ENCODE data around the gene NDOR1. TPM values are rescaled to one million over a fixed set of nuclear protein-coding genes. Genes with fewer than 3 reads are reported as not detected.

NDOR1 gene
- total RNA-seq, 1 experiment from 2014 or later = 31.8 TPM

DNA sequence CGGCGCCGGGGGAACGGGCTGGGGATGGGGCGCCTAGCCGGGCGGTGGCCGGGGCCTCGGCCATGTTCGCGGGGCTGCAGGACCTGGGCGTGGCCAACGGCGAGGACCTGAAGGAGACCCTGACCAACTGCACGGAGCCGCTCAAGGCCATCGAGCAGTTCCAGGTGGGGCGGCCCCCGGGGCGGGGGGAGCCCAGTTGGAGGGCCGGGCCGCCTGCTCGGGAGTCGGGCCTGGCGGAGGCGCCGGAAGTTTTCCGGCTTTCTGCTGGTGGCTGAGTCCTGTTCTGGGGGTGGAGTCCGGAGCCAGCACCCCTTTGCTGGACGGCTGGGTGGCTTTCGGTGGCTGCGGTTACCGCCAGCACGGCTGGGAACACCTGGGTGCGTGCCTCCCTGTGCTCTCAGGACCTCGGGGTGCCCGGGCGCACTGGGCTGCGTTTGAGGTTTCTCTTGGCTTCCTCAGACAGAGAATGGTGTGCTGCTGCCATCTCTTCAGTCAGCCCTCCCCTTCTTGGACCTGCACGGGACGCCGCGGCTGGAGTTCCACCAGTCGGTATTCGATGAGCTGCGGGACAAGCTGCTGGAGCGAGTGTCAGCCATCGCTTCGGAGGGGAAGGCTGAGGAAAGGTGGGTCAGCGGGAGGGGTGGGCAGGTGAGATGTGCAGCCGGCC, 50.1 kb downstream of the NDOR1 start:
- no TSS peak for BruUV-seq (replicated peaks)
- peaks cover 50% of the 10 kb centered on the region for H3K36me3 Mint-ChIP-seq (ENCODE audit: insufficient read depth, unreplicated experiment)

DNA sequence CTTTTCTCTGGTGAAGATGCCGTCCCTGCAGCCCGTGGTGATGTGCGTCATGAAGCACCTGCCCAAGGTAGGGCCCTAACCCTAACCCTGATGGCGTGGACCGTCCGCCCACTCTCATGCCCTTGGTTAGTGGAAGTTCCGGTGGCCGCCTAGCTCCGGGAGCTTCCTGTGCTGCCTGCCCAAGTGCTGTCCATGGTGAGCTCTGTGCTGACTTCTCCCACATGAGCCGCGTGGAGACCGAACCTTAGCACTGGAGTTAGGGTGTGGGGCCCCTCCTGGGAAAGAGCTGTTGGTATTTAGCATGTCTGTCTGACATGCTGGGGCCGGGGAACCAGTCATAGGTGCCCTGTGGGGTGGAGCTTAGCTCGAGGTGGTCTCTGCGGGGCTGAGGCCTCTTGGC, 50.9 kb downstream of the NDOR1 start:
- Mint-ChIP-seq H3K36me3 (ENCODE audit: insufficient read depth, unreplicated experiment) (peaks cover 50% of the 10 kb centered on the region), H3K27ac (ENCODE audit: unreplicated experiment) (no peak overlapping the region), H3K4me3 (ENCODE audit: unreplicated experiment) (peak overlapping the region; percentile 93), H3K9me3 (ENCODE audit: unreplicated experiment) (no peaks in the 10 kb centered on the region), H3K27me3 (ENCODE audit: insufficient read depth, unreplicated experiment) (no peaks in the 10 kb centered on the region), H3K4me1 (ENCODE audit: low read depth, unreplicated experiment) (peaks cover 7% of the 10 kb centered on the region)
- DNase-seq = no peak
- POLR2A ChIA-PET = interaction anchor here (4.4 kb wide), 1 partner anchor 16 kb away, joined by 39 read pairs; the partner anchor contains the start of gene TUBB4B
- intact Hi-C loops (cut with micrococcal nuclease; ENCODE audit: unreplicated experiment) = no loop called here
- CTCF ChIA-PET = interaction anchor here (1.2 kb wide), 1 partner anchor 20 kb away, joined by 4 read pairs; no protein-coding TSS in a partner anchor
- Histone ChIP-seq H3K4me1 (peaks cover 23% of the 10 kb centered on the region), H3K9me3 (no peaks in the 10 kb centered on the region), H3K27me3 (replicated peaks; ENCODE audit: control insufficient read depth, insufficient read depth, low read length) (no peaks in the 10 kb centered on the region), H3K4me3 (ENCODE audit: low read depth, low read length) (peak overlapping the region; percentile 78), H3K36me3 (ENCODE audit: control insufficient read depth, insufficient read depth, low read length) (peaks cover 2% of the 10 kb centered on the region)
- BruUV-seq (replicated peaks) = no TSS peak
- TF ChIP-seq, protein P1, sequence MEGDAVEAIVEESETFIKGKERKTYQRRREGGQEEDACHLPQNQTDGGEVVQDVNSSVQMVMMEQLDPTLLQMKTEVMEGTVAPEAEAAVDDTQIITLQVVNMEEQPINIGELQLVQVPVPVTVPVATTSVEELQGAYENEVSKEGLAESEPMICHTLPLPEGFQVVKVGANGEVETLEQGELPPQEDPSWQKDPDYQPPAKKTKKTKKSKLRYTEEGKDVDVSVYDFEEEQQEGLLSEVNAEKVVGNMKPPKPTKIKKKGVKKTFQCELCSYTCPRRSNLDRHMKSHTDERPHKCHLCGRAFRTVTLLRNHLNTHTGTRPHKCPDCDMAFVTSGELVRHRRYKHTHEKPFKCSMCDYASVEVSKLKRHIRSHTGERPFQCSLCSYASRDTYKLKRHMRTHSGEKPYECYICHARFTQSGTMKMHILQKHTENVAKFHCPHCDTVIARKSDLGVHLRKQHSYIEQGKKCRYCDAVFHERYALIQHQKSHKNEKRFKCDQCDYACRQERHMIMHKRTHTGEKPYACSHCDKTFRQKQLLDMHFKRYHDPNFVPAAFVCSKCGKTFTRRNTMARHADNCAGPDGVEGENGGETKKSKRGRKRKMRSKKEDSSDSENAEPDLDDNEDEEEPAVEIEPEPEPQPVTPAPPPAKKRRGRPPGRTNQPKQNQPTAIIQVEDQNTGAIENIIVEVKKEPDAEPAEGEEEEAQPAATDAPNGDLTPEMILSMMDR (IDR thresholded peaks at IDR 0.05; ENCODE audit: insufficient read depth in 1 of 2, low read depth in 1 of 2, low read length in 1 of 2, severe bottlenecking in 1 of 2, unreplicated experiment in 1 of 2) = no peak

More for the DNA sequence above, 50.1 kb downstream of the NDOR1 start:
- H3K4me3 Mint-ChIP-seq (ENCODE audit: unreplicated experiment) = peak overlapping the region; percentile 93
- peak overlapping the region; percentile 78 for H3K4me3 ChIP-seq (ENCODE audit: low read depth, low read length)
- H3K9me3 Mint-ChIP-seq (ENCODE audit: unreplicated experiment) = no peaks in the 10 kb centered on the region
- H3K27me3 ChIP-seq (replicated peaks; ENCODE audit: control insufficient read depth, insufficient read depth, low read length) = no peaks in the 10 kb centered on the region
- H3K9me3 ChIP-seq = no peaks in the 10 kb centered on the region
- no peaks in the 10 kb centered on the region for H3K27me3 Mint-ChIP-seq (ENCODE audit: insufficient read depth, unreplicated experiment)
- TF ChIP-seq, protein P1 (IDR thresholded peaks at IDR 0.05; ENCODE audit: insufficient read depth in 1 of 2, low read depth in 1 of 2, low read length in 1 of 2, severe bottlenecking in 1 of 2, unreplicated experiment in 1 of 2) = no peak
- intact Hi-C loops (cut with micrococcal nuclease; ENCODE audit: unreplicated experiment) = loop anchor here (1.0 kb wide), 1 partner anchor 14 kb away; the partner anchor contains the start of gene TUBB4B
- H3K36me3 ChIP-seq (ENCODE audit: control insufficient read depth, insufficient read depth, low read length) = peaks cover 2% of the 10 kb centered on the region
- H3K4me1 Mint-ChIP-seq (ENCODE audit: low read depth, unreplicated experiment) = peaks cover 7% of the 10 kb centered on the region
- peaks cover 23% of the 10 kb centered on the region for H3K4me1 ChIP-seq
- CTCF ChIA-PET = interaction anchor here (1.2 to 3.3 kb wide), 3 partner anchors 19 to 167 kb away, joined by 4 to 24 read pairs (median 5); partner anchors contain the start of genes EXD3 and NOXA1
- peak in 1 of 2 experiments; percentile 76 for DNase-seq
- POLR2A ChIA-PET = interaction anchor here (1.0 to 4.4 kb wide), 4 partner anchors 15 to 167 kb away, joined by 3 to 39 read pairs (median 8); partner anchors contain the start of genes EXD3, NOXA1 and TUBB4B
- no peak overlapping the region for H3K27ac Mint-ChIP-seq (ENCODE audit: unreplicated experiment)

DNA sequence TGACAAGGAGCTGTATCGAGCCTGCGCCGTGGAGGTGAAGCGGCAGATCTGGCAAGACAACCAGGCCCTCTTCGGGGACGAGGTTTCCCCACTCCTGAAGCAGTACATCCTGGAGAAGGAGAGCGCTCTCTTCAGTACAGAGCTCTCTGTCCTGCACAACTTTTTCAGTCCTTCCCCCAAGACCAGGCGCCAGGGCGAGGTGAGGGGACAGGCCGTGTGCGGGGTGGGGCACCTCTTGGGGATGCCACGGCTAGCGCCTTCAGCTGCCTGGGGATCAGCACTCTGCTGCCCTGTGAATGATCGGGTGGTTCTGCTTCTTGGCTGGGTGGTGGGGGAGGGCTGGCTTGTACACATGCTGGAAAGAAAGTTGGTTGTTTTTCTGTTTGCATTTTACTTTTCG, 51.4 kb downstream of the NDOR1 start:
- Histone ChIP-seq H3K4me1 (peaks cover 23% of the 10 kb centered on the region), H3K27me3 (replicated peaks; ENCODE audit: control insufficient read depth, insufficient read depth, low read length) (no peaks in the 10 kb centered on the region), H3K36me3 (ENCODE audit: control insufficient read depth, insufficient read depth, low read length) (peaks cover 2% of the 10 kb centered on the region), H3K9me3 (no peaks in the 10 kb centered on the region), H3K4me3 (ENCODE audit: low read depth, low read length) (0 out of 2 replicates have a peak overlapping the region, but pooled peaks have one; percentile 1)
- ChIA-PET CTCF (interaction anchor here (1.2 kb wide), 1 partner anchor 20 kb away, joined by 4 read pairs; no protein-coding TSS in a partner anchor), POLR2A (interaction anchor here (4.4 kb wide), 1 partner anchor 16 kb away, joined by 39 read pairs; the partner anchor contains the start of gene TUBB4B)
- Mint-ChIP-seq H3K27ac (ENCODE audit: unreplicated experiment) (no peak overlapping the region), H3K27me3 (ENCODE audit: insufficient read depth, unreplicated experiment) (no peaks in the 10 kb centered on the region), H3K4me3 (ENCODE audit: unreplicated experiment) (no peak overlapping the region), H3K36me3 (ENCODE audit: insufficient read depth, unreplicated experiment) (peaks cover 55% of the 10 kb centered on the region), H3K4me1 (ENCODE audit: low read depth, unreplicated experiment) (peaks cover 7% of the 10 kb centered on the region), H3K9me3 (ENCODE audit: unreplicated experiment) (no peaks in the 10 kb centered on the region)
- intact Hi-C loops (cut with micrococcal nuclease; ENCODE audit: unreplicated experiment) = no loop called here
- no peak for DNase-seq
- BruUV-seq (replicated peaks) = TSS peak; percentile 29
- TF ChIP-seq, protein P1 (IDR thresholded peaks at IDR 0.05; ENCODE audit: insufficient read depth in 1 of 2, low read depth in 1 of 2, low read length in 1 of 2, severe bottlenecking in 1 of 2, unreplicated experiment in 1 of 2) = no peak

Measured in Caco-2 (cell line).